Upper lobe of left lung (tissue), 6 donors: ENCODE data around the gene CRTAC1. TPM values are rescaled to one million over a fixed set of nuclear protein-coding genes. Genes with fewer than 3 reads are reported as not detected.
A peak's percentile ranks its signal among the peaks of the same experiment; 100 is the strongest.

Source experiments
- ATAC-seq, 2 donors: fragments of 200-7000 bp; cut with Tn5 transposase; one replicate each; pipeline ENCODE4 v1.9.1; 2022; ENCODE audit warnings: mild to moderate bottlenecking in 2 of 2, moderate library complexity in 2 of 2; ENCODE audit not compliant: low FRiP score in 2 of 2
- DNase-seq, 2 donors: peaks; one replicate each; pipeline ENCODE4 v3.0.0-alpha.2; 2019 to 2020
- H3K27ac ChIP-seq, 4 donors: fragments of 200-600 bp; sonication (generic); one replicate each; pipeline ENCODE4 v1.5.1; 2016 to 2019
- H3K27me3 ChIP-seq, 4 donors: fragments of 200-600 bp; sonication (generic); one replicate each; pipeline ENCODE4 v1.5.1; 2017 to 2019
- H3K36me3 ChIP-seq, 4 donors: fragments of 200-600 bp; sonication (generic); one replicate each; pipeline ENCODE4 v1.5.1; 2016 to 2019
- H3K4me1 ChIP-seq, 4 donors: fragments of 200-600 bp; sonication (generic); one replicate each; pipeline ENCODE4 v1.5.1; 2018 to 2019
- H3K4me3 ChIP-seq, 4 donors: fragments of 200-600 bp; sonication (generic); one replicate each; pipeline ENCODE4 v1.5.1; 2017 to 2019; ENCODE audit warnings: mild to moderate bottlenecking in 2 of 4, moderate library complexity in 1 of 4
- H3K9me3 ChIP-seq, 4 donors: fragments of 200-600 bp; sonication (generic); one replicate each; pipeline ENCODE4 v1.5.1; 2018 to 2019
- EP300 ChIP-seq, 4 donors: sonication (generic); formaldehyde crosslinking; IDR thresholded peaks; one replicate each; pipeline ENCODE4 v1.5.1; 2017; ENCODE audit warnings: antibody characterized with exemption in 4 of 4, control low read depth in 2 of 4
- POLR2A ChIP-seq, 4 donors: fragments of 450-650 bp; IDR thresholded peaks; one replicate each; pipeline ENCODE4 v1.5.1; 2016 to 2017; ENCODE audit warnings: antibody characterized with exemption in 4 of 4, mild to moderate bottlenecking in 2 of 4
- POLR2AphosphoS5 ChIP-seq, 2 donors: sonication (generic); formaldehyde crosslinking; IDR thresholded peaks; one replicate each; pipeline ENCODE4 v1.5.1; 2017; ENCODE audit warnings: antibody characterized with exemption in 2 of 2
- WGBS, 2 donors: methylation state at CpG; one replicate each; pipeline ENCODE4 v1.1.5; 2017 to 2018; 5-methylcytosine and 5-hydroxymethylcytosine counted together
- total RNA-seq, 6 donors: library from RNA; depleted of rRNA in 4 of 6; stranded (reverse); fragments of >200 nt in 4 of 6; gene quantifications; one replicate each; pipeline versions ENCODE4 v1.1.0 to v1.2.1, GENCODE V29; 2016 to 2021
- TF ChIP-seq, protein P1 (sequence below), 6 experiments: fragments of 450-650 bp in 4 of 6; fragments of 200-600 bp in 2 of 6; sonication (generic) in 2 of 6; IDR thresholded peaks; one replicate each; pipeline ENCODE4 v1.5.1; 2016 to 2019; ENCODE audit warnings: antibody characterized with exemption in 6 of 6
- donor health status: DM: no; HTN: no; CAD: no; lungs with moderate emphysema.
- donor health status: DM: no; HTN: yes; CAD: no; lungs with severe emphysema.

Gene CRTAC1
- total RNA-seq, 6 donors from 2014 or later = 40.6 to 123 (median 77.3) TPM

DNA sequence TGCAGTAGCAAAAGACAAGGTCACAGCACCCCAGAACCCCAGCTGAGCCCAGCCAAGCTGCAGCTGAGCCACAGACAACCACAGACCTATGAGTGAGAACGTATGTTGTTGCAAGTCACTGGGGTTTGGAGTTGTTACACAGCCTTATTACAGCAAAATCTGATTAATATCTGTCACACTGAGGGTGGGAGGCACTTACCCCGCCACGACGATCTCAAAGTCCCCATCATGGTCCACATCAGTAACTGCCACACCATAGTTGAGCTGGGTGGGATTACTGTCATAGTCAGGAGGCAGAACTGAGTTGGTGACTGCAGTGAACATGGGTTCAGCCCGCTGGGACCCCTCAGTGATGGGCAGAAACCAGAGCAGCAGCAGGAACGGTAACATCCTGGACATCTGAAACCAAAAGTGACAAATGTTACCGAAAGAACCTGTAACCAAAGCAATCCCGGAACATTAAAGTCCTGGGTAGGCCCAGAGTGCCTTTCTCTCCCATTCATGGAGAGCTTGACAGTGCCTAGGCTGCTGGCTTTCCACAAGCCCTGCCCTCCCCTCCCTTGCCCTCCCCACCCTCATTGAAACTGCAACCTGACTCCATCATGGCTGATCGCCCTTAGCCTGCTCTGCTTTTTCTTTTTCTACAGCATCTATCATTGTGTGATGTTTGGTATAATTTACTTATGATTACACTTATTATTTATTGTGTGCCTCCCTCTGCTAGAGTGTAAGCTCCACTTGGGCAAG is 19.3 kb downstream of the CRTAC1 start:
- DNase-seq = no peak

GRCh38 chr10:98006266-98006665 is 24.2 kb downstream of the CRTAC1 start:
- no peaks in the 10 kb centered on the region for H3K27me3 ChIP-seq
- no peak for ATAC-seq
- DNase-seq = no peak
- H3K36me3 ChIP-seq = no peaks in the 10 kb centered on the region
- 11 to 14% methylated on average over 7 to 12 of the region's 12 CpGs for WGBS, 2 donors
- H3K27ac ChIP-seq = no peak overlapping the region
- TF ChIP-seq POLR2A (IDR thresholded peaks at IDR 0.05) (no peak), EP300 (IDR thresholded peaks at IDR 0.05) (no peak), POLR2AphosphoS5 (IDR thresholded peaks at IDR 0.05) (no peak)
- TF ChIP-seq, protein P1, sequence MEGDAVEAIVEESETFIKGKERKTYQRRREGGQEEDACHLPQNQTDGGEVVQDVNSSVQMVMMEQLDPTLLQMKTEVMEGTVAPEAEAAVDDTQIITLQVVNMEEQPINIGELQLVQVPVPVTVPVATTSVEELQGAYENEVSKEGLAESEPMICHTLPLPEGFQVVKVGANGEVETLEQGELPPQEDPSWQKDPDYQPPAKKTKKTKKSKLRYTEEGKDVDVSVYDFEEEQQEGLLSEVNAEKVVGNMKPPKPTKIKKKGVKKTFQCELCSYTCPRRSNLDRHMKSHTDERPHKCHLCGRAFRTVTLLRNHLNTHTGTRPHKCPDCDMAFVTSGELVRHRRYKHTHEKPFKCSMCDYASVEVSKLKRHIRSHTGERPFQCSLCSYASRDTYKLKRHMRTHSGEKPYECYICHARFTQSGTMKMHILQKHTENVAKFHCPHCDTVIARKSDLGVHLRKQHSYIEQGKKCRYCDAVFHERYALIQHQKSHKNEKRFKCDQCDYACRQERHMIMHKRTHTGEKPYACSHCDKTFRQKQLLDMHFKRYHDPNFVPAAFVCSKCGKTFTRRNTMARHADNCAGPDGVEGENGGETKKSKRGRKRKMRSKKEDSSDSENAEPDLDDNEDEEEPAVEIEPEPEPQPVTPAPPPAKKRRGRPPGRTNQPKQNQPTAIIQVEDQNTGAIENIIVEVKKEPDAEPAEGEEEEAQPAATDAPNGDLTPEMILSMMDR (IDR thresholded peaks at IDR 0.05) = no peak
- no peak overlapping the region for H3K4me3 ChIP-seq
- H3K9me3 ChIP-seq = no peaks in the 10 kb centered on the region
- peaks cover 0 to 6% (median 2%) of the 10 kb centered on the region in 4 donors for H3K4me1 ChIP-seq

More for the DNA sequence above, 19.3 kb downstream of the CRTAC1 start:
- Histone ChIP-seq H3K4me3 (no peak overlapping the region), H3K27ac (no peak overlapping the region), H3K4me1 (peaks cover 0 to 4% (median under 1%) of the 10 kb centered on the region in 4 donors), H3K36me3 (no peaks in the 10 kb centered on the region), H3K9me3 (no peaks in the 10 kb centered on the region), H3K27me3 (no peaks in the 10 kb centered on the region)
- WGBS, 2 donors = 76% methylated on average over 9 of the region's 9 CpGs
- TF ChIP-seq EP300 (IDR thresholded peaks at IDR 0.05) (no peak), POLR2AphosphoS5 (IDR thresholded peaks at IDR 0.05) (no peak), POLR2A (IDR thresholded peaks at IDR 0.05) (no peak)
- TF ChIP-seq, protein P1 (IDR thresholded peaks at IDR 0.05) = no peak
- no peak for ATAC-seq

- H3K27ac ChIP-seq = no peak overlapping the region
- peak in 1 of 2 donors; percentile 10 for DNase-seq
- H3K4me3 ChIP-seq = no peak overlapping the region
- TF ChIP-seq POLR2AphosphoS5 (IDR thresholded peaks at IDR 0.05) (no peak), POLR2A (IDR thresholded peaks at IDR 0.05) (no peak), EP300 (IDR thresholded peaks at IDR 0.05) (no peak)
- TF ChIP-seq, protein P1 (IDR thresholded peaks at IDR 0.05) = no peak
- H3K27me3 ChIP-seq = no peaks in the 10 kb centered on the region
- peaks cover 0 to 6% (median 2%) of the 10 kb centered on the region in 4 donors for H3K4me1 ChIP-seq
- no peak for ATAC-seq
- WGBS, 2 donors = 77 to 80% methylated on average over 9 of the region's 9 CpGs
- H3K36me3 ChIP-seq = no peaks in the 10 kb centered on the region
- no peaks in the 10 kb centered on the region for H3K9me3 ChIP-seq
Observed at GRCh38 chr10:98001736-98002135, 28.7 kb downstream of the CRTAC1 start.

DNA sequence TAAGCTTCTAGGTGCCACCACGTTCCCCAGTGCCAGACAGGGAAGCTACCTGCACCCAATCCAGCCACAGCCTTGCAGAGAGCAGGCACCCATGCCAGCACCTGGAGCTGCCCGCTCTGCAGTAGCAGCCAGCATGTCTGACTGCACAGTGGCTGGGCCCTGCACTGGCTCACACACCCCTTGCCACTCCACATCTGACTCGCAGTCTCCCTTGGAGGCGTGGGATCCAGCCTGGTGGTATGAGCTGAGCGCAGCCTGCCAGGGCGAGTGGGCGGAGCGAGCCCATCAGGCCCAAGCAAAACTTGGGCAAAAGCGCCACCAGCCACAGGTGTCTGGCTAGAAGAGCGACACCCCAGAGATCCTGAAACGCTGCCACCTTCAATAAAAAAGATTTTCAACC is 30.1 kb downstream of the CRTAC1 start:
- ATAC-seq = peak in 1 of 2 donors; percentile 46
- WGBS, 2 donors = 88 to 93% methylated on average over 10 to 11 of the region's 11 CpGs
- Histone ChIP-seq H3K4me3 (no peak overlapping the region), H3K4me1 (no peaks in the 10 kb centered on the region), H3K36me3 (no peaks in the 10 kb centered on the region), H3K9me3 (no peaks in the 10 kb centered on the region), H3K27me3 (no peaks in the 10 kb centered on the region), H3K27ac (no peak overlapping the region)
- peak in 1 of 2 donors; percentile 59 for DNase-seq
- TF ChIP-seq POLR2AphosphoS5 (IDR thresholded peaks at IDR 0.05) = no peak
- TF ChIP-seq, protein P1 (IDR thresholded peaks at IDR 0.05) = no peak
- no peak for TF ChIP-seq POLR2A (IDR thresholded peaks at IDR 0.05)
- TF ChIP-seq EP300 (IDR thresholded peaks at IDR 0.05) = no peak

DNA sequence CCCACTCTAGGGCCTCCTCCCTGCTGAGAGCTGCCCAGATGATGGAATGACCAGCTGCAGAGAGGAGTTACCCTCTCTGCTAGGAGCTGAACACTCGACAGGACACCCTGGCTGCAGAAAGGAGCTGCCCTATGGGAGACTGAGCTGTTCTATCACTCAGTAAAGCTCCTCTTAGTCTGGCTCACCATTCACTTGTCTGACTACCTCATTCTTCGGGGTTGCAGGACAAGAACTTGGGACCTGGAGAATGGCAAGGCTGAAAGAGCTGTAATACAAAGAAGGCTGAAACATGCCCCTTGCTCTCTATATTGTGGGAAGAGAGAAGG is 30.5 kb downstream of the CRTAC1 start:
- no peak for ATAC-seq

More for the DNA sequence above, 30.5 kb downstream of the CRTAC1 start:
- no peaks in the 10 kb centered on the region for H3K27me3 ChIP-seq
- DNase-seq = no peak
- no peak overlapping the region for H3K27ac ChIP-seq
- TF ChIP-seq POLR2AphosphoS5 (IDR thresholded peaks at IDR 0.05) = no peak
- TF ChIP-seq, protein P1 (IDR thresholded peaks at IDR 0.05) = no peak
- TF ChIP-seq POLR2A (IDR thresholded peaks at IDR 0.05) = no peak
- TF ChIP-seq EP300 (IDR thresholded peaks at IDR 0.05) = no peak
- H3K9me3 ChIP-seq = no peaks in the 10 kb centered on the region
- WGBS, 2 donors = 41 to 92% methylated on average over 1 to 2 of the region's 2 CpGs
- H3K4me3 ChIP-seq = no peak overlapping the region
- no peaks in the 10 kb centered on the region for H3K36me3 ChIP-seq
- no peaks in the 10 kb centered on the region for H3K4me1 ChIP-seq
